G401.6 (cell line): ENCODE results near the gene MIA.
"Not testable (repeated sequence)": the region's sequence is repeated elsewhere in the genome, so short reads cannot be mapped to it uniquely, and the experiment has no call there.

Experiments
- FAIRE-seq: peaks from 2 replicates; lab custom pipeline; 2012; peaks lifted over from hg19 to GRCh38; lab: Jason Lieb, UNC

MIA gene

DNA sequence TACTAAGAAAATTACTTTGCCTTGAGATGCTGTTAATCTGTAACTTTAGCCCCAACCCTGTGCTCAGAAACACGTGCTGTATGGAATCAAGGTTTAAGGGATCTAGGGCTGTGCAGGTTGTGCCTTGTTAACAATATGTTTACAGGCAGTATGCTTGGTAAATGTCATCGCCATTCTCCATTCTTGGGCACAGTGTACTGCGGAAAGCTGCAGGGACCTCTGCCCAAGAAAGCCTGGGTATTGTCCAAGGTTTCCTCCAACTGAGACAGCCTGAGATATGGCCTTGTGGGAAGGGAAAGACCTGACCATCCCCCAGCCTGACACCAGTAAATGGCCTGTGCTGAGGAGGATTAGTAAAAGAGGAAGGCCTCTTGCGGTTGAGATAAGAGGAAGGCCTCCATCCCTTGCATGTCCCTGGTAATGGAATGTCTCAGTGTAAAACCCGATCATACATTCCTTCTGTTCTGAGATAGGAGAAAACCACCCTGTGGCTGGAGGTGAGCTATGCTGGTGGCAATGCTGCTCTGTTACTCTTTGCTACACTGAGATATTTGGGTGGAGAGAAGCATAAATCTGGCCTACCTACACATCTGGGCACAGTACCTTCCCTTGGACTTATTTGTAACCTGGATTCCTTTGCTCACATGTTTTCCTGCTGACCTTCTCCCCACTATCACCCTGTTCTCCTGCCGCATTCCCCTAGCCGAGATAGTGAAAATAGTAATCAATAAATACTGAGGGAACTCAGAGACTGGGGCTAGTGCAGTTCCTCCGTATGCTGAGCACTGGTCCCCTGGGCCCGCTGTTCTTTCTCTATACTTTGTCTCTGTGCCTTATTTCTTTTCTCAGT is 47.6 kb downstream of the MIA start:
- not testable (repeated sequence) for FAIRE-seq

DNA sequence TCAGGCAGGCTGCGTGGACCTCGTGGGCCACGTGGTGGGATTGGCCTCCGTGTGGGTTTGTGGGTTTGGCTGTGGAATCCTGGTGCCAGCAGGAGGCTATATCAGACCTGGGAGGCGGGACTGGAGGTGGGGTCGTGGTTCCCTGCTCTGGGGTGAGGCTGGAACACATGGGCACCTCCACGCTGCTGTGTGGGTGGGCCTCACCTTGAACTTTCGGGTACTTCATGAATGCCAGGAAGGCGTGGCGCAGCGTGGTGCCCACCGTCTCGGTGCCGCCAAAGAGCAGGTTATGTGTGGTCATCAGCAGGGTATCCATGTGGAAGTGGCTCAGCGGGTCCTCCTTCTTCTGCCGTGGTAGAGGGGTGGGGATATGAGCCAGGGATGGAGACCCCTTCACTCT is 49.6 kb downstream of the MIA start:
- not testable (repeated sequence) for FAIRE-seq

DNA sequence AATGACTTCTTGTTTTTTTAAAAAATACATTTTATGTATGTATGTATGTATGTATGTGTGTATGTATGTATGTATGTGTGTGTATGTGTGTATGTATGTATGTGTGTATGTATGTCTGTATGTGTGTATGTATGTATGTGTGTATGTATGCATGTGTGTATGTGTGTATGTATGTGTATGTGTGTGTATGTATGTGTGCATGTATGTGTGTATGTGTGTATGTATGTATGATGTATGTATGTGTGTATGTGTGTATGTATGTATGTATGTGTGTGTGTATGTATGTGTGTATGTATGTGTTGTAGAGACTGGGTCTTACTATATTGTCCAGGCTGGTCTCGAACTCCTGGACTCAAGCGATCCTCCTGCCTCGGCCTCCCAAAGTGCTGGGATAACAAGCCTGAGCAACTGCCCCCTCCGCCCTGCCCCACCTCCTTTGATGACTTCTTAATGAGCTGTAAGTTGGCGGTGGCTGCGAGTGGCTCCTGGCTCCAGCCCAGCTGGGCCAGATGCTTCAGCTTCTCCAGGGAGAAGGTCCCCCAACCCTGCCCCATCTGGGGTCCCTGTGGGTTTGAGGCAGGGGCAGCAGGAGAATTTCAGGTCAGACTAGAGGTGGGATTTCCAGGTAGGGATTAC is 50.3 kb downstream of the MIA start:
- FAIRE-seq, result not testable (repeated sequence)

DNA sequence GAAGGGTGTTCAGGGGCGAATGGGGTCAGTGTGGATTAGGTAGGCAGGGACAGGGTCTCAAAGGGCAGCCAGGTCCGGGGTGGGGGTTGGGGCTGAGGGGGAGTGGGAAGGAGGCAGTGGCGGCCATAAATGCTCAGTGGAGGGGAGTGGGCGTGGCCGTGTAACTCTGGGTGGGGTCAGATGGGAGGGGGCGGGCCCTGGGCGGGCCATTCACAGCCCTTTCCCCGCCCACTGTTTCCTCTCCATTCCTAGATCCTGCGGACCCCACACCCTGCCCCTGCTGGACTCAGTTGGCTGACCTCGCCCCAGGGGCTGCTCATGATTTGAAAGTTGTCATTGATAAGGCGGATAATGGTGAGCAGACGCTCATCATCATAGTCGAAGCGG is 51.0 kb downstream of the MIA start:
- not testable (repeated sequence) for FAIRE-seq

DNA sequence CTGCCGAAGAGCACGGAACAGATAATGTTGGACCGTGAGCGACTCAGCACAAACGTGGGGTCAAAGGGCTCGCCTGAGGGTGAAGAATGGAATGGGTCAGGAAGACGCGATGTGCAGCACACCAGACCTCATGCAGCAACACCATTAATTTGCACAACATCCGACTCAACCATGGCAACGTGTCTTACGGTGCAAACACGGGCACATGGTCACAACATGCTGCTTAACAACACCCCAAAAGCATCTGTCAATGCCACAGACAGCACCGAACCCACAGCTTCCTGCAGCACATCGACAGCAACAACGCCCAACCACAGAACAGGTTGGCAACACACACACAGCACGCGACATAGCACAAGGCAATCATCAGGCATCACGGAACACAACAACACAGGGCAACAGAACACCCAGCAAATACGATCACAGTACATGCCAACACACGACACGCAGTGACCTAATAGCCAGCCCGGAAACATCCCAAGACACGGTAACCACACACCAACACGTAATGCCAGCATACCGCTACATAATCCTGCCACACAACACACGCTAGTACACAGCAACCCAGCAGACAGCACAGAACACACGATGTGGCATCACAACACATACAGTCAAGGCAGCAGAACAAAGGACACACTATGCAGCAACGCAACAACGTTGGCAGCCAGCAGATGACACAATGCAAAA is 51.5 kb downstream of the MIA start:
- FAIRE-seq, result not testable (repeated sequence)
